Measurements from ENCODE around the gene ECT2.

DNA sequence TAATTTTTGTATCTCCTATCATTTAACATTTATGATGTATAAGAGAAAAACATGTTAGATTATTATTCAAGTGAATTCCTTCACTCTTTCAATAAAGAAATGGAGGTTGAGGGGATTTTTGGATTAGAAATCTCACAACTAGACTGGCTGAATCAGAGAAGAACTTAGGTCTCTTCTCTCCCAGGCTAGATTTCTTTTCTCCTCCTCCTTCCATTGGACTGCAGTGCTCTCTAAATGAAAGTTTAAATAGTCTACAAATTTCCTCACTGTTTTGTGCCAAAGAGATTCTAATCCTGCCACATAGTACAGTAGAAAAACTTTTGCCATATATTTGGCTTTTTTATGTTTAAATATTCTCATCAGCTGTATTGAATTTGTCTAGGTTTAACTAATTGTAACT lies 65.8 kb downstream of the ECT2 start:
- TF ChIP-seq POLR2AphosphoS5 (IDR thresholded peaks at IDR 0.05) (no peak), CTCF (IDR thresholded peaks at IDR 0.05) (no peak), EP300 (IDR thresholded peaks at IDR 0.05; ENCODE audit: low read depth) (no peak), POLR2A (IDR thresholded peaks at IDR 0.05) (no peak)

Measured in transverse colon (tissue), 4 donors.